Right lobe of liver (tissue), 6 donors: ENCODE results near the gene CKM. TPM values are rescaled to one million over a fixed set of nuclear protein-coding genes. Genes with fewer than 3 reads are reported as not detected.

Experiments
- ATAC-seq, 4 donors: fragments of 200-7000 bp; cut with Tn5 transposase; one replicate each; pipeline ENCODE4 v1.9.1; 2020; ENCODE audit warnings: mild to moderate bottlenecking in 4 of 4, moderate library complexity in 4 of 4
- DNase-seq, 3 donors: peaks; one replicate each; pipeline ENCODE4 v3.0.0-alpha.2; 2020
- H3K27ac ChIP-seq, 3 donors: fragments of 200-600 bp; one replicate each; pipeline ENCODE4 v1.8.0; 2022
- H3K27me3 ChIP-seq, 2 donors: fragments of 200-600 bp; one replicate each; pipeline ENCODE4 v1.8.0; 2022
- H3K36me3 ChIP-seq, 4 donors: fragments of 200-600 bp; sonication (generic) in 1 of 4; one replicate each; pipeline versions ENCODE4 v1.5.1 to v1.8.0; 2017 to 2022; ENCODE audit warnings: control low read depth in 1 of 4
- H3K4me1 ChIP-seq, 4 donors: fragments of 200-600 bp; sonication (generic) in 1 of 4; one replicate each; pipeline versions ENCODE4 v1.5.1 to v1.8.0; 2017 to 2022; ENCODE audit warnings: control low read depth in 1 of 4
- H3K4me3 ChIP-seq, 3 donors: fragments of 200-600 bp; one replicate each; pipeline ENCODE4 v1.8.0; 2022
- H3K9me3 ChIP-seq, 4 donors: fragments of 200-600 bp; sonication (generic) in 1 of 4; one replicate each; pipeline versions ENCODE4 v1.5.1 to v1.8.0; 2017 to 2022; ENCODE audit warnings: control low read depth in 1 of 4
- POLR2A ChIP-seq: fragments of 450-650 bp; IDR thresholded peaks from one replicate; pipeline ENCODE4 v1.6.1; 2017; ENCODE audit warnings: antibody characterized with exemption, mild to moderate bottlenecking
- WGBS: methylation state at CpG from one replicate; pipeline ENCODE4 v1.1.6; 2018; ENCODE audit warnings: low coverage, low lambda C conversion rate; ENCODE audit not compliant: insufficient coverage; ENCODE audit errors: missing lambda C conversion rate; 5-methylcytosine and 5-hydroxymethylcytosine counted together
- intact Hi-C, 2 donors: fragments of 100-400 bp; cut with DNase I; formaldehyde crosslinking; loops; one replicate each; pipeline versions ENCODE4 v1.11.2 to v1.14.1; 2022
- total RNA-seq, 6 experiments: library from RNA; depleted of rRNA in 2 of 6; stranded (reverse); fragments of >200 nt in 2 of 6; fragmentation: NEBNext Ultra II Directional in 3 of 6; extraction: Animal tissue kit (Norgen Biotek cat#: 25700) in 3 of 6; gene quantifications; one replicate each; pipeline versions ENCODE4 v1.1.0 to v1.2.4, GENCODE V29; 2016 to 2023
- TF ChIP-seq, protein P1 (sequence below), 4 donors: fragments of 200-600 bp in 3 of 4; fragments of 450-650 bp in 1 of 4; IDR thresholded peaks; one replicate each; pipeline versions ENCODE4 v1.5.1 to v1.8.0; 2016 to 2022; ENCODE audit warnings: antibody characterized with exemption in 4 of 4, mild to moderate bottlenecking in 2 of 4
- donor health status: DM: no; HTN: yes; CAD: no.
- donor health status: DM: no; HTN: no; CAD: no.
- donor health status: DM: no; HTN: no; CAD: no.
- donor health status: DM: no; HTN: yes; CAD: no.
- donor health status: DM: no; HTN: yes; CAD: no.

CKM gene
- total RNA-seq, 6 experiments from 2014 or later = 0.42 to 25.6 (median 1.1) TPM; not detected in 1

DNA sequence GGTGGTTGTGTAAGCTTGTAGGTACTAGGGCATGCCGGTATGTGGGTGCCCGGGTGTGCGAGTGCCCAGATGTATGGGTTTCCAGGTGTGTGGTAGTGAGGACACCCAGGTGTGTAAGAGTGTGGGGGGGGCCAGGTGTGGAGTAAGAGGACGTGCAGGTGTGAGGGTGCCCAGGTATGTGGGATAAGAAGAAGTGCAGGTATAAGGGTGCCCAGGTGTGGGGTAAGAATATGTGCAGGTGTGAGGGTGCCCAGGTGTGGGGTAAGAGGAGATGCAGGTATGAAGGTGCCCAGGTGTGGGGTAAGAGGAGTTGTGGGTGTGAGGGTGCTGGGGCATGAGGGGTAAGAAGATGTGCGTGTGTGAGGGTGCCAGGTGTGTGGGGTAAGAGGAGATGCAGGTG lies 57.3 kb downstream of the CKM start:
- no peak for DNase-seq
- Histone ChIP-seq H3K27me3 (no peaks in the 10 kb centered on the region), H3K27ac (no peak overlapping the region), H3K36me3 (peaks cover 0 to 6% (median 2%) of the 10 kb centered on the region in 4 donors), H3K4me3 (no peak overlapping the region), H3K4me1 (peaks cover 0 to 8% (median 0%) of the 10 kb centered on the region in 4 donors), H3K9me3 (no peaks in the 10 kb centered on the region)
- ATAC-seq = peak in 1 of 4 donors; percentile 6
- intact Hi-C loops = no loop called here
- 95% methylated on average over 4 of the region's 5 CpGs for WGBS
- no peak for TF ChIP-seq POLR2A
- TF ChIP-seq, protein P1, sequence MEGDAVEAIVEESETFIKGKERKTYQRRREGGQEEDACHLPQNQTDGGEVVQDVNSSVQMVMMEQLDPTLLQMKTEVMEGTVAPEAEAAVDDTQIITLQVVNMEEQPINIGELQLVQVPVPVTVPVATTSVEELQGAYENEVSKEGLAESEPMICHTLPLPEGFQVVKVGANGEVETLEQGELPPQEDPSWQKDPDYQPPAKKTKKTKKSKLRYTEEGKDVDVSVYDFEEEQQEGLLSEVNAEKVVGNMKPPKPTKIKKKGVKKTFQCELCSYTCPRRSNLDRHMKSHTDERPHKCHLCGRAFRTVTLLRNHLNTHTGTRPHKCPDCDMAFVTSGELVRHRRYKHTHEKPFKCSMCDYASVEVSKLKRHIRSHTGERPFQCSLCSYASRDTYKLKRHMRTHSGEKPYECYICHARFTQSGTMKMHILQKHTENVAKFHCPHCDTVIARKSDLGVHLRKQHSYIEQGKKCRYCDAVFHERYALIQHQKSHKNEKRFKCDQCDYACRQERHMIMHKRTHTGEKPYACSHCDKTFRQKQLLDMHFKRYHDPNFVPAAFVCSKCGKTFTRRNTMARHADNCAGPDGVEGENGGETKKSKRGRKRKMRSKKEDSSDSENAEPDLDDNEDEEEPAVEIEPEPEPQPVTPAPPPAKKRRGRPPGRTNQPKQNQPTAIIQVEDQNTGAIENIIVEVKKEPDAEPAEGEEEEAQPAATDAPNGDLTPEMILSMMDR (IDR thresholded peaks at IDR 0.05) = no peak

DNA sequence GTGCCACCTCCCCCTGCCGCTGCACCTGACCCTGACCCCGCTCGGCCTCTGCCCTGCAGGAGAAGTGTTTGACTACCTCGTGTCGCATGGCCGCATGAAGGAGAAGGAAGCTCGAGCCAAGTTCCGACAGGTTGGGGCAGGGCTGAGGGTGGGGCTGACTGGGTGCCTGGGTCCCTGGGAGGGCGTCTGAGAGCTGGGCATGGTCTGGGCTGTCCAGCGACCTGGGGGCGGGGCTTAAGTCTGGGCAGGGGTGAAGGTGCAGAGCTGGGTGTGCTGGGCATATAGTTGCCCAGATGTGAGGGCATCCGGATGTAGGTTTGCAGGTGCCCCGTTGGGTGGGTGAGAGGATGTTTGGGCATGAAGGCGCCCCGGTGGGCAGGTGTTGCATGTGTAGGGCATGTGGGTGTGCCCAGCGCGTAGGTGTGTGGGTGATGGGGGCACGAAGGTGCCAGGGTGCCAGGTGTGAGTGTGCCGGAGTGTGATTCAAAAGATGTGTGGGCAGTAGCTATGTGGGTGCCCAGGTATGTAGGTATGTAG lies 57.8 kb downstream of the CKM start:
- WGBS = 79% methylated on average over 14 of the region's 19 CpGs
- TF ChIP-seq, protein P1 (IDR thresholded peaks at IDR 0.05) = no peak
- TF ChIP-seq POLR2A = no peak
- Histone ChIP-seq H3K36me3 (peaks cover 0 to 6% (median 2%) of the 10 kb centered on the region in 4 donors), H3K4me1 (peaks cover 0 to 3% (median 0%) of the 10 kb centered on the region in 4 donors), H3K9me3 (no peaks in the 10 kb centered on the region), H3K27ac (no peak overlapping the region), H3K27me3 (no peaks in the 10 kb centered on the region), H3K4me3 (no peak overlapping the region)
- DNase-seq (no peak), ATAC-seq (peak in 2 of 4 donors; percentile 26 to 32)
- intact Hi-C loops = no loop called here

DNA sequence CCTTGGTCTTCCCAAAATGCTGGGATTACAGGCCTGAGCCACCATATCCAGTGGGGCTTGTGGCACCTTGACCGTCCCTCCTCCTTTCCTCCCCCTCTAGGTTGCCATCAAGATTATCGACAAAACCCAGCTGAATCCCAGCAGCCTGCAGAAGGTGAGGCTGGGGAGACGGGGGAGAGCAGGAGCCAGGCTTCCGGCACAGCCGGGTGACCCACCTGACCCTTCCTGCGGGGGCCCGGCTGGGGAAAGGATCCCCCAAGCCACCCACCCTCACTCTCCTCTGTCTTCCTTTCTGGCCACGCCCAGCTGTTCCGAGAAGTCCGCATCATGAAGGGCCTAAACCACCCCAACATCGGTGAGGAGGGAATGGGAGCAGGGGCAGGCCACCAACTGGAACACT lies 59.7 kb downstream of the CKM start:
- Histone ChIP-seq H3K27me3 (no peaks in the 10 kb centered on the region), H3K36me3 (peaks cover 0 to 6% (median 0%) of the 10 kb centered on the region in 4 donors), H3K27ac (no peak overlapping the region), H3K4me1 (no peaks in the 10 kb centered on the region), H3K9me3 (no peaks in the 10 kb centered on the region), H3K4me3 (no peak overlapping the region)
- ATAC-seq (no peak), DNase-seq (no peak)
- intact Hi-C loops = no loop called here
- TF ChIP-seq POLR2A = no peak
- TF ChIP-seq, protein P1 (IDR thresholded peaks at IDR 0.05) = no peak
- WGBS = no CpG with 5 or more reads among the region's 11 CpGs

DNA sequence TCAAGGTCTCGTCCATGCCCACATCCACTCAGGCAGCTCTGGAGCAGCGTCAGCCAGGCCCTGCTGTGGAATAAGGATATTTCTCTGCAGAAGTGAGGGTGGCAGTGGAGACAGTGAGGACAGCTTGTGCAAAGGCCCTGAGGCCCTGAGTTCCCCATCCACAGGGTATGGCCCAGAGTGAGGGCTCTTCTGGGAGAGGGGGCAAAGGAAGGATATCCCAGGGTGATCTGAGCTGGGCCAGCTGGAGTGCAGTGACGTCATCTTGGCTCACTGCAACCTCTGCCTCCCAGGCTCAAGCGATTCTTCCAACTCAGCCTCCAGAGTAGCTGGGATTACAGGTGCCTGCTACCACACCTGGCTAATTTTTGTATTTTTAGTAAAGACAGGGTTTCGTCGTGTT lies 60.1 kb downstream of the CKM start:
- DNase-seq = no peak
- 100% methylated on average over 3 of the region's 6 CpGs for WGBS

More for the DNA sequence above, 60.1 kb downstream of the CKM start:
- intact Hi-C loops = no loop called here
- Histone ChIP-seq H3K4me3 (no peak overlapping the region), H3K4me1 (no peaks in the 10 kb centered on the region), H3K9me3 (no peaks in the 10 kb centered on the region), H3K27ac (no peak overlapping the region), H3K36me3 (peaks cover 0 to 4% (median 0%) of the 10 kb centered on the region in 4 donors), H3K27me3 (no peaks in the 10 kb centered on the region)
- no peak for TF ChIP-seq POLR2A
- TF ChIP-seq, protein P1 (IDR thresholded peaks at IDR 0.05) = no peak
- no peak for ATAC-seq
